ENCODE data around the gene PCDHGA1.
"Not testable (repeated sequence)": the region's sequence is repeated elsewhere in the genome, so short reads cannot be mapped to it uniquely, and the experiment has no call there.

The PCDHGA1 gene

DNA sequence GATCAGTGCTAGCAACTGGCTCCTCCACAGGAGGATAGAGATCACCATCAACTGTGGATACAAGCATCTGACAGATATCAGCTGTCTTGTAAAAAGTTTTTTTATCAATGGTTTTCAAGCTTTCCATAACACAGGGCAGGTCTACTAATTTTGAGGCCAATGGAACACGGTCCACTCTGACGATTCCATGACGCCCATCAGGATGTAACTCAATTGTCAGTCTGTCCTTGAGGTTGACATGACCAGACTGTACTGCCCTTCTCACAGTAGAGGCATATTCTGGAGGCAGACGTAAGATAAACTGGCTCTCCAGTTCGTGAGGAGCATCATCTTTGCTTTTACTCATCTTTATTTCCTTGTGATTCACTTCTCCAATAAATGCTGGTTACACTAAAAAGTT is 10.6 kb upstream of the PCDHGA1 start:
- TF ChIP-seq, protein P1, sequence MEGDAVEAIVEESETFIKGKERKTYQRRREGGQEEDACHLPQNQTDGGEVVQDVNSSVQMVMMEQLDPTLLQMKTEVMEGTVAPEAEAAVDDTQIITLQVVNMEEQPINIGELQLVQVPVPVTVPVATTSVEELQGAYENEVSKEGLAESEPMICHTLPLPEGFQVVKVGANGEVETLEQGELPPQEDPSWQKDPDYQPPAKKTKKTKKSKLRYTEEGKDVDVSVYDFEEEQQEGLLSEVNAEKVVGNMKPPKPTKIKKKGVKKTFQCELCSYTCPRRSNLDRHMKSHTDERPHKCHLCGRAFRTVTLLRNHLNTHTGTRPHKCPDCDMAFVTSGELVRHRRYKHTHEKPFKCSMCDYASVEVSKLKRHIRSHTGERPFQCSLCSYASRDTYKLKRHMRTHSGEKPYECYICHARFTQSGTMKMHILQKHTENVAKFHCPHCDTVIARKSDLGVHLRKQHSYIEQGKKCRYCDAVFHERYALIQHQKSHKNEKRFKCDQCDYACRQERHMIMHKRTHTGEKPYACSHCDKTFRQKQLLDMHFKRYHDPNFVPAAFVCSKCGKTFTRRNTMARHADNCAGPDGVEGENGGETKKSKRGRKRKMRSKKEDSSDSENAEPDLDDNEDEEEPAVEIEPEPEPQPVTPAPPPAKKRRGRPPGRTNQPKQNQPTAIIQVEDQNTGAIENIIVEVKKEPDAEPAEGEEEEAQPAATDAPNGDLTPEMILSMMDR (conservative IDR thresholded peaks at IDR 0.05; ENCODE audit: low read length): no peak
- peak overlapping the region; percentile 85 for H3K4me3 ChIP-seq (ENCODE audit: low read length)
- DNase-seq (ENCODE audit: low read depth): no peak

GRCh38 chr5:141320225-141321169 is 9.8 kb upstream of the PCDHGA1 start, which contains the start of gene TAF7:
Gene TAF7 (minus strand): TSS chr5:141320784. CDS start chr5:141320044, 740 bp downstream.
- H3K4me3 ChIP-seq (ENCODE audit: low read length): peak within 1 kb of the TSS; percentile 85
- DNase-seq (ENCODE audit: low read depth): peak; percentile 93
- TF ChIP-seq, protein P1 (conservative IDR thresholded peaks at IDR 0.05; ENCODE audit: low read length): peak; percentile 88

DNA sequence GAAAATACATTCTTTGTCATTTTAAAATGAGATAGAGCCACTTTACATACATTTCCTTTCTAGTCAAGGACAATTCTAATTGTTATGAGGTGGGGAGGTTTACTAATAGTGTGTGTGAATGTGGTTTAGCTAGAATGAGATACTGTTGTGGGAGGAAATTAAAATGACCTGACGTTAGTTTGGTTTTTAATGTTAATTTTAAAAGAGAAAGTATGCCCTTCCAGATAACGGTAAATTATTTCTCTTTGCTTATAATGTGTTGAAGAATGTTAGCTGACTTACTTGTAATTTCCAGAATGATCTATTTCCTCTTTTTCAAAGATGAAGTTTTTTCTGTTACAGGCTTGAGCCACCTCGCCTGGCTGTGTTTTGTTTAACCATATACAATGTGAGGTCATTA is 8.1 kb upstream of the PCDHGA1 start:
- no peak for DNase-seq (ENCODE audit: low read depth)
- H3K4me3 ChIP-seq (ENCODE audit: low read length): no peak overlapping the region
- TF ChIP-seq, protein P1 (conservative IDR thresholded peaks at IDR 0.05; ENCODE audit: low read length): no peak

DNA sequence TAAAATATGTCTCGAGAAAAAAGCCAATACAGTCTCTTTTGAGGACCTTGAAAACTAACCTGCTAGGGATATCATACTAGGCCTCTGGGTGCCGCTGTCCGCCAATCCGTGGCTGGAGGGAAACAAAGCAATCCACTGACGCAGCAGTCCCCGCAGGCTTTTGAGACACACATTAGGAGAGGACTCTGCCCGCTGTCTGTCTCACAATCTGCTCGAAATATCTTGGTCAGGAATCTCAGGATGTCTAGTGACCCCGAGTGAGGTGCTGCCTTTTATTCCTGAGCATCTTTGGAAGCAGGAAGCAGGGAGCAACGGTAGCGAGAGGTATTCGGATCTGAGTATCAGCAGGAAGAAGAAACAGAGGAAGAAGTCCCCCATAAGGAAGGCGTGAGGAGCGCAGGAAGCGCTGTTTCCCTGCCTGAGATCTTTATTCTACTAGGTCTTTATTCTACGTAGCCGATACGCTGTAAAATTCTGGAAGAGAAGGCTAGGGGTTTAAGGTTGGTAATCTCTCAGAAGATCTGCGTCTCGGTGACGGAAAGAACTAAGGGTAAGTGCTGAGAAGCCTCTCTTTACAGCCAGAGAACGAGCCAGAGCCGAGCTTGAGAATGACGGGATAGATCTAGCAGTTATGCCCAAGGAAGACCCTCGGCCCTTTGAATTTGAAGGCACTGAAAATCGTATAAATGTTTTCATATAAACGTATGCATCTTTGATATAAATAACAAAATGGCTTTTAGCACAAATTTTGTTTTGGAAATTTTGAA is 4.0 kb upstream of the PCDHGA1 start:
- peak; percentile 73 for DNase-seq (ENCODE audit: low read depth)
- TF ChIP-seq, protein P1 (conservative IDR thresholded peaks at IDR 0.05; ENCODE audit: low read length): peak; percentile 87
- H3K4me3 ChIP-seq (ENCODE audit: low read length): peak overlapping the region; percentile 71

- no peak overlapping the region for H3K4me3 ChIP-seq (ENCODE audit: low read length)
- DNase-seq (ENCODE audit: low read depth): no peak
- TF ChIP-seq, protein P1 (conservative IDR thresholded peaks at IDR 0.05; ENCODE audit: low read length): no peak
Observed at GRCh38 chr5:141328231-141328630, 2.1 kb upstream of the PCDHGA1 start.

DNA sequence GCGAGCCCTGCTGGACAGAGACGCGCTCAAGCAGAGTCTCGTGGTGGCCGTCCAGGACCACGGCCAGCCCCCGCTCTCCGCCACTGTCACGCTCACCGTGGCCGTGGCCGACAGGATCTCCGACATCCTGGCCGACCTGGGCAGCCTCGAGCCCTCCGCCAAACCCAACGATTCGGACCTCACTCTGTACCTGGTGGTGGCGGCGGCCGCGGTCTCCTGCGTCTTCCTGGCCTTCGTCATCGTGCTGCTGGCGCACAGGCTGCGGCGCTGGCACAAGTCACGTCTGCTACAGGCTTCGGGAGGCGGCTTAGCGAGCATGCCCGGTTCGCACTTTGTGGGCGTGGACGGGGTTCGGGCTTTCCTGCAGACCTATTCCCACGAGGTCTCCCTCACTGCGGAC is 2.3 kb downstream of the PCDHGA1 start:
- DNase-seq (ENCODE audit: low read depth); H3K4me3 ChIP-seq (ENCODE audit: low read length): not testable (repeated sequence)

GRCh38 chr5:141338538-141339306 is 8.4 kb downstream of the PCDHGA1 start, which contains the start of gene PCDHGA2:
Gene PCDHGA2 (plus strand): TSS chr5:141338760.
- TF ChIP-seq, protein P1 (conservative IDR thresholded peaks at IDR 0.05; ENCODE audit: low read length): peak; percentile 66
- peak; percentile 64 for DNase-seq (ENCODE audit: low read depth)
- peak within 1 kb of the TSS; percentile 47 for H3K4me3 ChIP-seq (ENCODE audit: low read length)

GRCh38 chr5:141340781-141341354 is 10.6 kb downstream of the PCDHGA1 start:
- not testable (repeated sequence) for DNase-seq (ENCODE audit: low read depth); H3K4me3 ChIP-seq (ENCODE audit: low read length)
